Activated CD4-positive, CD25-positive, alpha-beta regulatory T cell treated with anti-CD3 and anti-CD28 coated beads, Interleukin-2, amount 50 U/mL, for 24 hours (primary cell): ENCODE measurements around the gene LTBP1.

ENCODE experiments used
- ATAC-seq, 2 donors: fragments of 150-1000 bp; cut with Tn5 transposase; one replicate each; pipeline ENCODE4 v1.10.0; 2021; ENCODE audit warnings: mild to moderate bottlenecking in 1 of 2, moderate library complexity in 1 of 2

The LTBP1 gene

GRCh38 chr2:33121416-33121815 lies 174.7 kb downstream of the LTBP1 start:
- no peak for ATAC-seq

GRCh38 chr2:33121925-33122324 lies 175.2 kb downstream of the LTBP1 start:
- no peak for ATAC-seq

- no peak for ATAC-seq
These were observed 176.0 kb downstream of the LTBP1 start for GRCh38 chr2:33122726-33123125.

- no peak for ATAC-seq
These were observed 176.5 kb downstream of the LTBP1 start for GRCh38 chr2:33123216-33123615.

- ATAC-seq, result no peak
These were observed 179.8 kb downstream of the LTBP1 start for GRCh38 chr2:33126552-33126951.

- ATAC-seq, result no peak
These were observed 180.2 kb downstream of the LTBP1 start for GRCh38 chr2:33126958-33127357.

- ATAC-seq, result no peak
These were observed 182.7 kb downstream of the LTBP1 start for GRCh38 chr2:33129263-33130053.

- no peak for ATAC-seq
These were observed 183.3 kb downstream of the LTBP1 start for GRCh38 chr2:33130054-33130447.

GRCh38 chr2:33130544-33130943 lies 183.8 kb downstream of the LTBP1 start:
- ATAC-seq, result no peak

GRCh38 chr2:33131111-33131510 lies 184.4 kb downstream of the LTBP1 start:
- no peak for ATAC-seq

GRCh38 chr2:33131749-33132148 lies 185.0 kb downstream of the LTBP1 start:
- ATAC-seq, result no peak

GRCh38 chr2:33133454-33133952 lies 186.8 kb downstream of the LTBP1 start:
- ATAC-seq, result no peak

GRCh38 chr2:33134086-33134771 lies 187.5 kb downstream of the LTBP1 start:
- ATAC-seq, result no peak

- no peak for ATAC-seq
These were observed 188.2 kb downstream of the LTBP1 start for GRCh38 chr2:33134791-33135560.

GRCh38 chr2:33135645-33136044 lies 188.9 kb downstream of the LTBP1 start:
- ATAC-seq, result no peak

GRCh38 chr2:33136056-33136455 lies 189.3 kb downstream of the LTBP1 start:
- ATAC-seq, result no peak

- ATAC-seq, result no peak
These were observed 189.8 kb downstream of the LTBP1 start for GRCh38 chr2:33136566-33136965.

- no peak for ATAC-seq
These were observed 190.6 kb downstream of the LTBP1 start for GRCh38 chr2:33137331-33137730.

GRCh38 chr2:33139949-33140348 lies 193.2 kb downstream of the LTBP1 start:
- ATAC-seq, result no peak

GRCh38 chr2:33141476-33141875 lies 194.7 kb downstream of the LTBP1 start:
- no peak for ATAC-seq

GRCh38 chr2:33142810-33143209 lies 196.1 kb downstream of the LTBP1 start:
- ATAC-seq, result no peak

- ATAC-seq, result no peak
These were observed 197.5 kb downstream of the LTBP1 start for GRCh38 chr2:33144243-33144642.

- ATAC-seq, result no peak
These were observed 198.7 kb downstream of the LTBP1 start for GRCh38 chr2:33145459-33145858.
